Lower leg skin (tissue), 3 donors: ENCODE results near the gene KIF21B.

Experiments used
- POLR2A ChIP-seq, 2 donors: fragments of 450-650 bp; IDR thresholded peaks; one replicate each; pipeline ENCODE4 v1.6.1; 2016 to 2017; ENCODE audit warnings: antibody characterized with exemption in 2 of 2, mild to moderate bottlenecking in 1 of 2, moderate library complexity in 1 of 2
- TF ChIP-seq, protein P1 (sequence below), 3 donors: fragments of 450-650 bp; IDR thresholded peaks; one replicate each; pipeline ENCODE4 v1.5.1; 2016; ENCODE audit warnings: antibody characterized with exemption in 3 of 3, mild to moderate bottlenecking in 3 of 3, moderate library complexity in 2 of 3

DNA sequence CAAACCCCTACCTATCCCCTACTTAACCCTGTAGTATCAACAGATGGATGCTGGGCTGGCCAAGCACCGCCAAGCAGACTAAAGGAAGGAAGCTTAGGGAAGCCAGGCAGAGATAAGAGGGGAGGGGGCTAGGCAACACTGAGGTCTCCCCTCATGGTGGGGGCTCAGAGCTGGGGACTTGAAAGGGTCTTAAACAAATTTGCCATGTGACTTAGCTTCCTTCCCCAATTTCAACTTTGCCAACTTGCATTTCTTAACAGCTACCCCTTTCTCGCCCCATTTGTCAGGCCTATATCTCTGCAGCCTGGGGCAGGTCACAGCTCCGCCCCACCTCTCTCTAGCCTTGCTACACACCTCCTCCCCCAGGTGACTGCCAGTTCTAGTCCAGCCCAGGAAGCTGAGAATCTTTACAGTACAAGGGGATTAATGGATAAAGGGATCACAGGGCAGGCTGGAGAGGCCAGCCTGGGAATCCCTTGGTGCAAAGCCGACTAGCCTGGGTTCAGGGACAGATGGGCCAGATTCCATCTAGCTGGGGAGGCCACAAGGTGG lies 3.4 kb downstream of the KIF21B start:
- TF ChIP-seq, protein P1, sequence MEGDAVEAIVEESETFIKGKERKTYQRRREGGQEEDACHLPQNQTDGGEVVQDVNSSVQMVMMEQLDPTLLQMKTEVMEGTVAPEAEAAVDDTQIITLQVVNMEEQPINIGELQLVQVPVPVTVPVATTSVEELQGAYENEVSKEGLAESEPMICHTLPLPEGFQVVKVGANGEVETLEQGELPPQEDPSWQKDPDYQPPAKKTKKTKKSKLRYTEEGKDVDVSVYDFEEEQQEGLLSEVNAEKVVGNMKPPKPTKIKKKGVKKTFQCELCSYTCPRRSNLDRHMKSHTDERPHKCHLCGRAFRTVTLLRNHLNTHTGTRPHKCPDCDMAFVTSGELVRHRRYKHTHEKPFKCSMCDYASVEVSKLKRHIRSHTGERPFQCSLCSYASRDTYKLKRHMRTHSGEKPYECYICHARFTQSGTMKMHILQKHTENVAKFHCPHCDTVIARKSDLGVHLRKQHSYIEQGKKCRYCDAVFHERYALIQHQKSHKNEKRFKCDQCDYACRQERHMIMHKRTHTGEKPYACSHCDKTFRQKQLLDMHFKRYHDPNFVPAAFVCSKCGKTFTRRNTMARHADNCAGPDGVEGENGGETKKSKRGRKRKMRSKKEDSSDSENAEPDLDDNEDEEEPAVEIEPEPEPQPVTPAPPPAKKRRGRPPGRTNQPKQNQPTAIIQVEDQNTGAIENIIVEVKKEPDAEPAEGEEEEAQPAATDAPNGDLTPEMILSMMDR (IDR thresholded peaks at IDR 0.05): no peak
- TF ChIP-seq POLR2A (IDR thresholded peaks at IDR 0.05): no peak
